Right atrium auricular region (tissue), 2 donors: Measurements from ENCODE around the gene AZU1. TPM values are rescaled to one million over a fixed set of nuclear protein-coding genes. Genes with fewer than 3 reads are reported as not detected.
"Not testable (repeated sequence)": the region's sequence is repeated elsewhere in the genome, so short reads cannot be mapped to it uniquely, and the experiment has no call there.

ENCODE experiments used
- DNase-seq: peaks from one replicate; pipeline ENCODE4 v3.0.0-alpha.2; 2019; ENCODE audit warnings: low spot score
- H3K27ac ChIP-seq, 2 donors: fragments of 200-600 bp; sonication (generic); 1 replicate in 1 of 2; 2 replicates in 1 of 2; pipeline ENCODE4 v1.5.1; 2016 to 2019
- H3K27me3 ChIP-seq, 2 donors: fragments of 200-600 bp; sonication (generic); one replicate each; pipeline versions ENCODE4 v1.5.1 to v1.6.0; 2017 to 2019
- H3K36me3 ChIP-seq: fragments of 200-600 bp; sonication (generic); one replicate; pipeline ENCODE4 v1.5.1; 2016
- H3K4me1 ChIP-seq, 2 donors: fragments of 200-600 bp; sonication (generic); one replicate each; pipeline versions ENCODE4 v1.5.1 to v1.6.0; 2017 to 2019
- H3K4me3 ChIP-seq, 2 donors: fragments of 200-600 bp; sonication (generic); 1 replicate in 1 of 2; 2 replicates in 1 of 2; pipeline ENCODE4 v1.5.1; 2017 to 2019; ENCODE audit warnings: mild to moderate bottlenecking in 1 of 2, moderate library complexity in 1 of 2
- H3K9me3 ChIP-seq, 2 donors: fragments of 200-600 bp; sonication (generic); one replicate each; pipeline ENCODE4 v1.5.1; 2019
- total RNA-seq, 2 donors: library from RNA; depleted of rRNA; stranded (reverse); fragments of >200 nt; gene quantifications; one replicate each; pipeline ENCODE4 v1.1.0, GENCODE V29; 2016
- TF ChIP-seq, protein P1 (sequence below), 2 donors: fragments of 200-600 bp; sonication (generic); IDR thresholded peaks; one replicate each; pipeline ENCODE4 v1.5.1; 2019; ENCODE audit warnings: antibody characterized with exemption in 2 of 2

AZU1 gene
- total RNA-seq, 2 donors from 2014 or later, result not detected

DNA sequence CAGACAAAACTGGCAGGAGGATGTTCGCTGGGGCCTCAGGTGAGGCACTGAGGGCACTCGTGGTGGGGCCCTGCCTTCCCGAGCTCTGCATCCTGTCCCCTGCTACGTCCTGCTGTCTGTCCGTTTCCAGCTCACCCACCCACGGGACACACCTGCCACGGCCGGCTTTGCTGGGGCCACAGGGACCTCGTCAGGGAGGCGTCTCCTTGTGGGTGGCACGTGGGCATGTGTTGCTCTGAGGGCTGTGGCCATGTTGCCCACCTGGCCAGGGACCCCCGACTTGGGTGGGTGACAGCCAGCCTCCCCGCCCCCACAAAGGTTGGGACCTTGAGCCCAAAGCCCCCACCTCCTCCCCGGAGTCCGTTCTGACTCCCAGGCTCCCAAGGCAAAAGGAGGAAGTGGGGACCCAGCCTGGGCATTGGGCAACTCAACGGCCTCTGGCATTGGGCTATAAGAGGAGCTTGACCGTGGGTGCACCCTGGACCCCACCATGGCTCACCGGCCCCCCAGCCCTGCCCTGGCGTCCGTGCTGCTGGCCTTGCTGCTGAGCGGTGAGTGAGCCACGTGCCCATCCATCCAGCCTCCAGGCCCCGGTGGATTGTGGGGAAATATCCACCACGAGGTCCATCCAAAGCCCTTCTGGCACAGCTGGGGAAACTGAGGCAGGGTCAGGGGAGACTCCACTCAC is 13.0 kb downstream of the AZU1 start, which contains the start of gene PRTN3:
Gene PRTN3 (plus strand): TSS at position 481 of the 688 bp plus-strand sequence. CDS start 10 bp downstream, at position 491.
- no peaks in the 10 kb centered on the region for H3K36me3 ChIP-seq
- H3K27ac ChIP-seq, result no peak within 1 kb of the TSS
- no peak for DNase-seq
- no peaks in the 10 kb centered on the region for H3K9me3 ChIP-seq
- H3K27me3 ChIP-seq, result peaks cover 0 to 8% of the 10 kb centered on the region in 2 donors
- no peak within 1 kb of the TSS for H3K4me3 ChIP-seq
- TF ChIP-seq, protein P1, sequence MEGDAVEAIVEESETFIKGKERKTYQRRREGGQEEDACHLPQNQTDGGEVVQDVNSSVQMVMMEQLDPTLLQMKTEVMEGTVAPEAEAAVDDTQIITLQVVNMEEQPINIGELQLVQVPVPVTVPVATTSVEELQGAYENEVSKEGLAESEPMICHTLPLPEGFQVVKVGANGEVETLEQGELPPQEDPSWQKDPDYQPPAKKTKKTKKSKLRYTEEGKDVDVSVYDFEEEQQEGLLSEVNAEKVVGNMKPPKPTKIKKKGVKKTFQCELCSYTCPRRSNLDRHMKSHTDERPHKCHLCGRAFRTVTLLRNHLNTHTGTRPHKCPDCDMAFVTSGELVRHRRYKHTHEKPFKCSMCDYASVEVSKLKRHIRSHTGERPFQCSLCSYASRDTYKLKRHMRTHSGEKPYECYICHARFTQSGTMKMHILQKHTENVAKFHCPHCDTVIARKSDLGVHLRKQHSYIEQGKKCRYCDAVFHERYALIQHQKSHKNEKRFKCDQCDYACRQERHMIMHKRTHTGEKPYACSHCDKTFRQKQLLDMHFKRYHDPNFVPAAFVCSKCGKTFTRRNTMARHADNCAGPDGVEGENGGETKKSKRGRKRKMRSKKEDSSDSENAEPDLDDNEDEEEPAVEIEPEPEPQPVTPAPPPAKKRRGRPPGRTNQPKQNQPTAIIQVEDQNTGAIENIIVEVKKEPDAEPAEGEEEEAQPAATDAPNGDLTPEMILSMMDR (IDR thresholded peaks at IDR 0.05), result no peak
- peaks cover 0 to 12% of the 10 kb centered on the region in 2 donors for H3K4me1 ChIP-seq

DNA sequence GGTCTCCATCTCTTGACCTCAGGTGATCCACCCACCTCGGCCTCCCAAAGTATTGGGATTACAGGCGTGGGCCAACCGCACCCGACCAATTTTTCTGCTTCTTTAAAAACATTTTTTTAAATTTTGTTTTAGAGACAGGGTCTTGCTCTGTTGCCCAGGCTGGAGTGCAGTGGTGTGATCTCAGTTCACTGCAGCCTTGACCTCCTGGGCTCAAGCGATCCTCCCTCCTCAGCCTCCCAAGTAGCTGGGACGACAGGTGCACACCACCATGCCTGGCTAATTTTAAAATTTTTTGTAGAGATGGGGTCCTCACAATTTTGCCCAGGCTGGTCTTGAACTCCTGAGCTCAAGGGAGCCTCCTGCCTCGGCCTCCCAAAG is 15.2 kb downstream of the AZU1 start:
- H3K4me3 ChIP-seq, H3K27me3 ChIP-seq, DNase-seq, H3K9me3 ChIP-seq, H3K27ac ChIP-seq, H3K36me3 ChIP-seq: not testable (repeated sequence)
- peaks cover 0 to 15% of the 10 kb centered on the region in 2 donors for H3K4me1 ChIP-seq

DNA sequence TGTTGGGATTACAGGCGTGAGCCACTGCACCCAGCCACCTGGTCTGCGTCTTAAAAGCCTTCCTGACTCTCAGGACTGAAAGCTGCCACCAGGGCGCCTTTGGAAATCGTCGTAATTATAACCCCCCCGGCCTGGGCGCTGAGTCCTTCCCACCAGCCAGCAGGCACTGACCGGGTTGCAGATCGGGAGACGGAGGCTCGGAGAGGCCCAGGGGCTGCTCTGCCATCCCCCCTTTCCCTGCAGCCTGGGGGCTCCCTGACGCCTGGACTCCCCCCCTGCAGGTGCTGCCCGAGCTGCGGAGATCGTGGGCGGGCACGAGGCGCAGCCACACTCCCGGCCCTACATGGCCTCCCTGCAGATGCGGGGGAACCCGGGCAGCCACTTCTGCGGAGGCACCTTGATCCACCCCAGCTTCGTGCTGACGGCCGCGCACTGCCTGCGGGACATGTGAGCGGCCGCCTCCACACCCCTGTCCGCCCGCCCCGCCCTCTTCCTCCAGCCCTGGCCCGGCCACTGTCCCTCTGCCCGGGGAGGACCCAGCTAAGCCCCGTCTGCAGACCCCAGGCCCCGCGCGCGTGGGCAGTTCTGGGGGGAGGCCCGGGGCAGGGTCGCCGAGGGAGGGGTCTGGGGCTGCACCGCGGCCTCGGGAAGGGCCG is 15.7 kb downstream of the AZU1 start:
- H3K4me1 ChIP-seq, result peaks cover 0 to 21% of the 10 kb centered on the region in 2 donors
- no peak overlapping the region for H3K27ac ChIP-seq
- H3K4me3 ChIP-seq, result peak overlapping the region in 1 of 2 donors; percentile 42
- H3K27me3 ChIP-seq, result peaks cover 0 to 8% of the 10 kb centered on the region in 2 donors
- H3K9me3 ChIP-seq, result no peaks in the 10 kb centered on the region
- TF ChIP-seq, protein P1 (IDR thresholded peaks at IDR 0.05), result no peak
- no peak for DNase-seq
- no peaks in the 10 kb centered on the region for H3K36me3 ChIP-seq

DNA sequence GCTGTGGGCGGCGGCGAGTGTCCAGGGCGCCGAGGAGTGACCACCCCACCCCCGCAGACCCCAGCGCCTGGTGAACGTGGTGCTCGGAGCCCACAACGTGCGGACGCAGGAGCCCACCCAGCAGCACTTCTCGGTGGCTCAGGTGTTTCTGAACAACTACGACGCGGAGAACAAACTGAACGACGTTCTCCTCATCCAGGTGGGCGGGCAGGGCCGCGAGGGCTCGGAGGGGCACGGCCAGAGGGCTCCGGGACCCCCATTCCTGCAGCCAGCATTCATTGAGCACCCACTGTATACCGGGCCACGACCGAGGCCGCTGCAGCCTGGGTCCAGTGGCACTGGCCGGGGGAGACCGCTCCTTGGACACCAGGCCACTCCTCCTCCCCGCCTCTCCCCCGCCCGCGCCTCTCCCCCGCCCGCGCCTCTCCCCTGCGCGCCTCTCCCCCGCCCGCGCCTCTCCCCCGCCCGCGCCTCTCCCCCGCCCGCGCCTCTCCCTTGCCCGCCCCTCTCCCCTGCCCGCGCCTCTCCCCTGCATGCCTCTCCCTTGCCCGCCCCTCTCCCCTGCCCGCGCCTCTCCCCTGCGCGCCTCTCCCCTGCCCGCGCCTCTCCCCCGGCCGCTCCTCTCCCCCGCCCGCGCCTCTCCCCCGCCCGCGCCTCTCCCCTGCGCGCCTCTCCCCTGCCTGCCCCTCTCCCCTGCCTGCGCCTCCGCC is 16.4 kb downstream of the AZU1 start:
- no peak overlapping the region for H3K27ac ChIP-seq
- no peaks in the 10 kb centered on the region for H3K9me3 ChIP-seq
- peak overlapping the region in 1 of 2 donors; percentile 42 for H3K4me3 ChIP-seq
- TF ChIP-seq, protein P1 (IDR thresholded peaks at IDR 0.05), result no peak
- no peak for DNase-seq
- H3K27me3 ChIP-seq, result peaks cover 0 to 8% of the 10 kb centered on the region in 2 donors
- H3K36me3 ChIP-seq, result no peaks in the 10 kb centered on the region
- peaks cover 0 to 23% of the 10 kb centered on the region in 2 donors for H3K4me1 ChIP-seq

DNA sequence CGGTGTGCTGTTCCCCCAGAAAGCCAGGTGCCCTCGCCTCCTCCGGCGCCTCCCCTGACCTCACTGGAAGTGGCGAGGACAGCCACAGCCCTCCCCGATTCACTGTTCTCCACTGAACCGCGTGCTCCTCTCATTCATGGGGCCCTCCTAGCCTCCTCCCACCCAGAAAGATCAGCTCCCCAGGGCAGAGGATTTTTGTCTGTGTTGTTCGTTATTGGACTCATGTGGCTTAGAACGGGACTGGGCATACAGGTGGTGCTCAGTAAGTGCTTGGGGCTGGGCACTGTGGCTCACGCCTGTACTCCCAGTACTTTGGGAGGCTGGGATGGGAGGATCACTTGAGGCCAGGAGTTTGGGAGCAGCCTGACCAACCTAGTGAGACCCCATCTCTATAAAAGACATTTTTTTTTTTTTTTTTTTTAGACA is 16.9 kb downstream of the AZU1 start:
- no peak for DNase-seq
- Histone ChIP-seq H3K36me3 (no peaks in the 10 kb centered on the region), H3K27me3 (peaks cover 0 to 8% of the 10 kb centered on the region in 2 donors), H3K4me1 (peaks cover 0 to 23% of the 10 kb centered on the region in 2 donors), H3K27ac (no peak overlapping the region), H3K4me3 (no peak overlapping the region), H3K9me3 (no peaks in the 10 kb centered on the region)
- TF ChIP-seq, protein P1 (IDR thresholded peaks at IDR 0.05), result no peak
